ENCODE measurements around the gene MYO16.

The MYO16 gene

DNA sequence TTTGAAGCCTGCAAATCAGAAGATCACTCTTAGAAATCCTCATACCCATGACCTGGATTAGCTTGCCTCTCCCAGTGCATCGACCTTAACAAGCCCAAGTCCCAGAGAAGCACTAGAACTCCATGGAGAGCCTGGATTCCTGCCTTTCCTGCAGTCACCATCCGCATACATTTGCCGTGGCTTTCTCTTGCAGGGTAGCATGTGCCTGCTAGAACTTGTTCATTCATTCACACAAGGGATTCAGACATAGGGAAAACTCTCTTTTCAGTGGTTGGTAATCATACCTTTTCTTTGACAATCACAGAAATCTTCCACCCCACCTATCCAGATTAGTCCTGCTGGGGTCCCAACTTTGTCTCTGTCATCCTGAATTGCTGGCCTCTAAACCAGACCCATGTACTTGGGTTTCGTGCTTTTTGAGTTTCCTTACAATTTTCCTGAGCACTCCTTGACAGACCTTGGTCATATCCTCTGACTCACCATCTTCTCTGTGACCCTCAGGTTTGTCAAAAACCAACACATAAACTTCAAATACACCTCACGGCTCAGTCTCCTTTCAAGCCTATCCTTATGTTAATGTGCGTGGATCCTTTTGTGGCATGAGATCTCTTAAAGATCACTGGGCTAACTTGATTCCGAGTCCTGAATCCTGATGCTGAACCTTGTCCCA lies 355.0 kb downstream of the MYO16 start:
- H3K27ac ChIP-seq (ENCODE audit: low read depth, low read length) = no peak overlapping the region
- no peaks in the 10 kb centered on the region for H3K9me3 ChIP-seq (ENCODE audit: control insufficient read depth, insufficient read depth, low read length)
- no peaks in the 10 kb centered on the region for H3K36me3 ChIP-seq (ENCODE audit: control insufficient read depth, low read length)
- H4K20me1 ChIP-seq (ENCODE audit: control insufficient read depth, insufficient read depth, low read depth, low read length) = no peaks in the 10 kb centered on the region
- no peaks in the 10 kb centered on the region for H3K9me2 ChIP-seq (replicated peaks; ENCODE audit: control insufficient read depth, low read length)
- no peak overlapping the region for H3K4me2 ChIP-seq (ENCODE audit: low read length)
- H3K79me2 ChIP-seq (ENCODE audit: control insufficient read depth, low read length) = no peaks in the 10 kb centered on the region
- H3K27me3 ChIP-seq (ENCODE audit: control insufficient read depth, low read length) = no peaks in the 10 kb centered on the region
- H3K4me3 ChIP-seq (ENCODE audit: low read length) = no peak overlapping the region
- TF ChIP-seq, protein P1, sequence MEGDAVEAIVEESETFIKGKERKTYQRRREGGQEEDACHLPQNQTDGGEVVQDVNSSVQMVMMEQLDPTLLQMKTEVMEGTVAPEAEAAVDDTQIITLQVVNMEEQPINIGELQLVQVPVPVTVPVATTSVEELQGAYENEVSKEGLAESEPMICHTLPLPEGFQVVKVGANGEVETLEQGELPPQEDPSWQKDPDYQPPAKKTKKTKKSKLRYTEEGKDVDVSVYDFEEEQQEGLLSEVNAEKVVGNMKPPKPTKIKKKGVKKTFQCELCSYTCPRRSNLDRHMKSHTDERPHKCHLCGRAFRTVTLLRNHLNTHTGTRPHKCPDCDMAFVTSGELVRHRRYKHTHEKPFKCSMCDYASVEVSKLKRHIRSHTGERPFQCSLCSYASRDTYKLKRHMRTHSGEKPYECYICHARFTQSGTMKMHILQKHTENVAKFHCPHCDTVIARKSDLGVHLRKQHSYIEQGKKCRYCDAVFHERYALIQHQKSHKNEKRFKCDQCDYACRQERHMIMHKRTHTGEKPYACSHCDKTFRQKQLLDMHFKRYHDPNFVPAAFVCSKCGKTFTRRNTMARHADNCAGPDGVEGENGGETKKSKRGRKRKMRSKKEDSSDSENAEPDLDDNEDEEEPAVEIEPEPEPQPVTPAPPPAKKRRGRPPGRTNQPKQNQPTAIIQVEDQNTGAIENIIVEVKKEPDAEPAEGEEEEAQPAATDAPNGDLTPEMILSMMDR (IDR thresholded peaks at IDR 0.05; ENCODE audit: low read depth, low read length, poor library complexity, severe bottlenecking) = no peak
- TF ChIP-seq EZH2phosphoT487 (IDR thresholded peaks at IDR 0.05; ENCODE audit: borderline replicate concordance, low read length) = no peak
- H3K4me1 ChIP-seq (ENCODE audit: control insufficient read depth, low read length) = no peaks in the 10 kb centered on the region
- H3F3A ChIP-seq (ENCODE audit: control insufficient read depth, insufficient read depth) = no peaks in the 10 kb centered on the region

DNA sequence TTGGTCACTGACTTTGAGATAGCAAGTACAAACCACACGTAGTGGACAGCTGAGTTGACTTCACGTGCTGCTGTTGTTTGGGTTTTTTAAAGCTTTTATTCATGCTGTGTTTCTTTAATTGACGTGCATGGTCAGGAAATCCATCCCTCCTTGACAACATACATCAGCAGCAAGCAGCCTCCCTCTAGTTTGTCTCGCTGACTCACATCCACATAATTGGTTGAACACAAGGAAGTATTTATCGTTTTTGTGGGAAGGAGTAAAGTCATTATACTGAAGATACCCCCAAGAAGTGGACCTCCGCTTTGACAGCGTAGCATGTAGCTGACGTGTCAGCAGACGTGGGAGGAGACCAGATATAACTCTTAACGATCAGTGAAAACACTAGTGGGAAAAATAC lies 355.8 kb downstream of the MYO16 start:
- no peaks in the 10 kb centered on the region for H3K36me3 ChIP-seq (ENCODE audit: control insufficient read depth, low read length)
- no peaks in the 10 kb centered on the region for H3K9me3 ChIP-seq (ENCODE audit: control insufficient read depth, insufficient read depth, low read length)
- H3K9me2 ChIP-seq (replicated peaks; ENCODE audit: control insufficient read depth, low read length) = no peaks in the 10 kb centered on the region
- no peaks in the 10 kb centered on the region for H3K79me2 ChIP-seq (ENCODE audit: control insufficient read depth, low read length)
- H3F3A ChIP-seq (ENCODE audit: control insufficient read depth, insufficient read depth) = no peaks in the 10 kb centered on the region
- no peaks in the 10 kb centered on the region for H4K20me1 ChIP-seq (ENCODE audit: control insufficient read depth, insufficient read depth, low read depth, low read length)
- no peaks in the 10 kb centered on the region for H3K27me3 ChIP-seq (ENCODE audit: control insufficient read depth, low read length)
- no peak overlapping the region for H3K4me2 ChIP-seq (ENCODE audit: low read length)
- TF ChIP-seq, protein P1 (IDR thresholded peaks at IDR 0.05; ENCODE audit: low read depth, low read length, poor library complexity, severe bottlenecking) = no peak
- TF ChIP-seq EZH2phosphoT487 (IDR thresholded peaks at IDR 0.05; ENCODE audit: borderline replicate concordance, low read length) = no peak
- no peak overlapping the region for H3K27ac ChIP-seq (ENCODE audit: low read depth, low read length)
- no peak overlapping the region for H3K4me3 ChIP-seq (ENCODE audit: low read length)
- H3K4me1 ChIP-seq (ENCODE audit: control insufficient read depth, low read length) = no peaks in the 10 kb centered on the region

DNA sequence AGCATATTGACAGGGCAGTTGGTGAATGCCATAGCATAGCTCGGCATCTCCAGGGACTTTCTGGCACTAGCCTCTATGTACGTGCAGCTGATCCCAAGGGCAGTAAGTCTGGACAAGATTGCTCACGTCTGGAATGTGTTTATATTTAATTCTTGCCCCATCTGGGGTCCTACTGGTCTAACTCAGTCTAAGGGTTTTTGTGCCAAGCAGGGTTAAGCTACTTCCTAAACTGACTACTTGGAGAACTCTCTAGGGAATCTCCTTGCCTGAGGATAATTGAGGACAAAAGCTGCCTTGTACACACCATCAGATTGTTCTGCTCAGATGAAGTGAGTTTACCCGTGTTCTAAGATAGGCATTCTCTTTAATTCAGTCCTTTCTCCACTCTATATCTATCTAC lies 358.1 kb downstream of the MYO16 start:
- H3K36me3 ChIP-seq (ENCODE audit: control insufficient read depth, low read length) = no peaks in the 10 kb centered on the region
- H3K4me1 ChIP-seq (ENCODE audit: control insufficient read depth, low read length) = no peaks in the 10 kb centered on the region
- TF ChIP-seq, protein P1 (IDR thresholded peaks at IDR 0.05; ENCODE audit: low read depth, low read length, poor library complexity, severe bottlenecking) = no peak
- TF ChIP-seq EZH2phosphoT487 (IDR thresholded peaks at IDR 0.05; ENCODE audit: borderline replicate concordance, low read length) = no peak
- no peak overlapping the region for H3K4me2 ChIP-seq (ENCODE audit: low read length)
- no peaks in the 10 kb centered on the region for H3K9me2 ChIP-seq (replicated peaks; ENCODE audit: control insufficient read depth, low read length)
- H3K9me3 ChIP-seq (ENCODE audit: control insufficient read depth, insufficient read depth, low read length) = no peaks in the 10 kb centered on the region
- no peaks in the 10 kb centered on the region for H4K20me1 ChIP-seq (ENCODE audit: control insufficient read depth, insufficient read depth, low read depth, low read length)
- H3K27ac ChIP-seq (ENCODE audit: low read depth, low read length) = no peak overlapping the region
- no peaks in the 10 kb centered on the region for H3K27me3 ChIP-seq (ENCODE audit: control insufficient read depth, low read length)
- no peaks in the 10 kb centered on the region for H3K79me2 ChIP-seq (ENCODE audit: control insufficient read depth, low read length)
- H3F3A ChIP-seq (ENCODE audit: control insufficient read depth, insufficient read depth) = no peaks in the 10 kb centered on the region
- H3K4me3 ChIP-seq (ENCODE audit: low read length) = no peak overlapping the region
